Amygdala (tissue), 56 donors: Measurements from ENCODE around the gene OR5K4.
A peak's percentile ranks its signal among the peaks of the same experiment; 100 is the strongest.
"Not testable (repeated sequence)": the region's sequence is repeated elsewhere in the genome, so short reads cannot be mapped to it uniquely, and the experiment has no call there.

Experiments used
- DNase-seq, 56 donors: peaks; one replicate each; lab custom pipeline; 2025; lab: John Stamatoyannopoulos, UW

Gene OR5K4

DNA sequence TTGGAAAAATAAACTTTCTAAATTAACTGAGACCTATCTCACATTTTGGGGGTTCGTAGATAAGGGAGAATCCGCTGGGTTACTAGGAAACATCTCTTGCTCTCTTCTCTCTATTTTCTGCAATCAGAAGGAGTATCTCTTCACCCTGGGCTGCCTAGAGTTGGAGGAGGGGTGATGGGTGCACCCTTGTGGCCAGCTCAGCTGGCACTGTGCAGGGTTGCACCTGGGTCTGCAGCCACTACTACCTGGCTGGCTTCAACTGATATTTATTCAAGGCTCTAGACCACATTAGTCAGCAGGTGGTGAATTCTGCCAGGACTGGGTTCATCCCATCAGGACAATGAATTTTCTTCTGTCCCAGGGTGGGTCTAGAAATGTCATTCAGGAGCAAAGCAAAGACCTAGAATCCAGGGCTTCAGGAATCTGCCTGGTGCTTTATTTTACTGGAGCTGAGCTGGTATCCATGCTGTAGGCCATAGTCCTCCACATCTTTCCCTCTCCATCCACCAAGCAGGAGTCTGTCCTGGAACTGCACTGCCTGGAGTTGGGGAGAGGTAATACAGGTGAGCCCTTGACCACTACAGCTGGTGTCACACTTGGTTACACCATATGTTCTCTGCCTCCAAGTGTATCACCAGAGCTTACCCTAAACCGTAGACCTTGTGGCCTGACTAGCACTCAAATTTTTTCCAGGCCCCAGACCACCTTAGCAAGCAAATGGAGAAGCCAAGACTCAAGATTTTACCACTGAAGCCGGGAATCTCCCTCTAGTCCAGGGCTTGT is 14.0 kb downstream of the OR5K4 start:
- DNase-seq = no peak

DNA sequence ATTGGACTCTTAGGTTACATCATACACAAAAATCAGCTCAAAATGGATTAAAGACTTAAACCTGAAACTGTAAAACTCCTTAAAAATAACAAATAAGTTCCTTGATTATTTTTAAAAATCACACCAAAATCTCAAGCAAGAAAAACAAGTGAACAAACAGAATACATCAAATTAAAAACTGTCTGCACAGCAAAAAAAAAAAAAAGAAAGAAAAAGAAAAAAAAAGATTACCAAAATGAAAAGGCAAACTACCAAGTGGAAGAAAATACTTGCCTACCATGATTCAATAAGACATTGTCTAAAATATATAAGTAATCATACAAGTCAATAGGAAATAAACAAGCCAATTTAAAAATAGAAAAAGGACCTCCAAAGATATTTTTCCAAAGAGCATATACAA is 17.5 kb downstream of the OR5K4 start:
- DNase-seq = no peak

DNA sequence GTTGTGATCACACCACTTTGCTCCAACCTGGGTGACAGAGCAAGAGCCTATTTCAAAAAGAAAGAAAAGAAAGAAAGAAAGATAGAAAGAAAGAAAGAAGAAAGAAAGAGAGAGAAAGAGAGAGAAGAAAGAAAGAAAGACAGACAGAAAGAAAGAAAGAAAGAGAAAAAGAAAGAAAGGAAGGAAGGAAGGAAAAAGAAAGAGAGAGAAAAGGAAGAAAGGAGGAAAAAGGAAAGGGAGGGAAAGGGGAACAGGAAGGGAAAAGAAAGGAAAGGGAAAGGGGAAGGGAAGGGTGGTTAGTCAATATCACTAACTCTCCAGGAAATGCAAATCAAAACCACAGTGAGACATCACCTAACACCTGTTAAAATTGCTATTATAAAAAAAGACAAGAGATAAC is 18.2 kb downstream of the OR5K4 start:
- DNase-seq = no peak

DNA sequence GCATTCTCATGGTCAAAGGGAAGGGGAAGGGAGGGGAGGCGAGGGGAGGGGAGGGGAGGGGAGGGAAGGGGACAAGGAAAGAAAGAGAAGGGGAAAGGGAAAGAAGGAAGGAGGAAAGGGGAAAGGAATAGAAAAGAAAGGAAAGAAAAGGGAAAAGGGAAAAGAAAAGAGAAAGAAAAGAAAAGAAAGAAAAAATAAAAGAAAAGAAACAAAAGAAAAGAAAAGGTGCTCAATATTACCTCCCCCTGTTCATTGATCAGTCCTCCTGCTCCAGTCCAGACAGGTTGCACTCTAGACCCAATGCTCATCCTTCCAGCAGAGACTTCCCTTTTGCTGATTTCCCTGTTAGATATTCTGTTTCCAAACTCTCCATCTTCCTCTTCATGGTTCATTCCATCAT is 18.8 kb downstream of the OR5K4 start:
- no peak for DNase-seq

DNA sequence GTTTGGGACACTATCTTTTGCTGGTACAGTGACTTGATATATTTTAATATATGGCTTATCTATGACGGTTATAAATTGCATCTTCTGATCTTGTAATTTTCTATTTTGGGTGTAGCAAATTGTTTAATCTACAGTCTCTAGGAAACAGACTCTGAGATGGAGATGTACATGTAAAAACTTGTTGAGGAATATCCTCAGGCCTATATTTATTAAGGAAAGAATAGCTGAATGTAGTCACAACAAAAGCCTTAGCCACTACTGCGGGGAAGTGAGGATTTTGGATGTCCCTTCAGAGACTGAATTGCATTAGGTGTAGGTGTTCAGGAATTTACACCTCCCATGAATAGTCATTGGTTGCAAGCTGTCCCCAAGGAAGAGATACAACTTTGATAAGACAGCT is 23.0 kb downstream of the OR5K4 start:
- no peak for DNase-seq

DNA sequence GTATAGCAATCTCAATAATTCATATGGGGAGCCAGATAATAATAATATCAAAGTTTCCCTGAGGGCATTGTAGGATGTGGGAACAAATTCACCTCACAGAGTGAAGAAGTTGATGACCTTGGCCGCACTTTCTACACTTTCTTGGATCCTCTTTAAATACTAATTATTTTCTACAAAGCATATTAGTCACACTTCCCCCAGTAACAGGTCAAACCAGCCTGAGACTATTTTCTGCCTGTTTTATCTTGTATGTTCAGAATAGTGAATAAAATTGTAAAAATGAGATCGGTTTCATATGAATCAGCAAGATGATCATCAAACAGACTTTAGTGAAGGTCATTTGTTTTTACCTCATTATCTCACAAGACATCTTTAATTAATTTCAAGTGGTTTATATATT is 34.5 kb downstream of the OR5K4 start:
- no peak for DNase-seq

DNA sequence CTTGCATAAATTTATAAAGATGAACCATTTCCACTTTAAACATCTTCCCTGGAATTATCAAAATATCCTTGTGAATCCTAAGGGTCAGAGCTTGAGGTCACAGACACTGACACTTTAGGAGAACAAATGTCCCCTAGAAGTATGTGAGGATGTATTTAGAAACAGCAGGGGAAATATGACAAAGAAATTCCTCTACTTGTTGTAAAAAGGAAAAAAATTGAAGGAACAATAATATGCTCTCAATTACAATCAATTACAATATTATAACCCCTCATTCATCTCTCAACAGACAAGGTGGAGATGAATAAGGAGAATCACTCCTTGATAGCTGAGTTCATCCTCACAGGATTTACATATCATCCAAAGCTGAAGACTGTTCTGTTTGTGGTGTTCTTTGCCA is 36.7 kb downstream of the OR5K4 start, which contains the start of gene OR5K3:
Gene OR5K3 (plus strand): TSS at position 301 of the 400 bp plus-strand sequence. CDS start 0 bp downstream, at position 301.
- DNase-seq = no peak

DNA sequence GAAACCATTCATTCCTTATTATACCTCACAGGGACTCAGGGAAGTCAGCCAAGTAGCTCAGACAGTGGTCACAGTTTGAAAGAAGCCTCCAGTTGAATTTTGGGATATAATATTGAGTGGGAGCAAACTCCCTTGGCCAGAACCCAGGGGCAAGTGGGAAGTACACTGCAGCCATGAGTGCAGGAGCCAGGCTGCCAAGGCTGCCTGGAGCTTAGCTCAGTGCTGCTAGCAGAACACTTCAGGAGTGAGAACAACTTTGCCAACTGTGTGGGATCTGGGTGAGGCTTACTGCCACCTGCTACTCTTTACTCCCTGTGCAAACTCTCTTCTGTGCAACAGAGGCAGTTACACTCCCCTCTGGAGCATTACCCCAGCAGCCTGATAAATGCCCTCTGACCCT is 41.4 kb downstream of the OR5K4 start:
- DNase-seq = peak in 3 of 56 donors; percentile 1 to 2 (median 2)

DNA sequence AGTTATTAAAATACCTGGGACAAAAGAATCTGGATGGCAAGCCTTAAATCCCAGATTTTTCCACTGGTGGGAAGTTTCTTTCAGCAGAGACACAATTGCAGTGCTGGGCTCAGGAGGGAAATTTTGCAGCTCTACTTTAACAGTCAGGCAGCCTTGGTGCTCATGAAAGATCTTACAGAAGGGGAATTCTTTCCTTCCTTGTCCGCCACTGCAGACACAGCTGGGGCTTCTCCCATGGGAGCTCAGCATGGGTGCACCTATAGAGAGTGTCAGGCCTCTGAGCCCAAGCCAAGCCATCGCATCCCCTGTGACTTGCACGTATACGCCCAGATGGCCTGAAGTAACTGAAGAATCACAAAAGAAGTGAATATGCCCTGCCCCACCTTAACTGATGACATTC is 42.8 kb downstream of the OR5K4 start:
- DNase-seq = not testable (repeated sequence)

GRCh38 chr3:98398513-98398912 is 44.9 kb downstream of the OR5K4 start:
- DNase-seq = no peak

- DNase-seq = no peak
Observed at GRCh38 chr3:98402507-98402906, 48.9 kb downstream of the OR5K4 start.

- no peak for DNase-seq
Observed at GRCh38 chr3:98404010-98404409, 50.4 kb downstream of the OR5K4 start.
